T-helper 2 cell (primary cell): Measurements from ENCODE around the gene CHST13.

Experiments used
- DNase-seq, 5 experiments: peaks; one replicate each; pipeline versions ENCODE4 v3.0.0 to v3.0.0-alpha.2; 2012 to 2022

CHST13 gene

GRCh38 chr3:126488185-126488584, 35.8 kb upstream of the CHST13 start:
- no peak for DNase-seq

DNA sequence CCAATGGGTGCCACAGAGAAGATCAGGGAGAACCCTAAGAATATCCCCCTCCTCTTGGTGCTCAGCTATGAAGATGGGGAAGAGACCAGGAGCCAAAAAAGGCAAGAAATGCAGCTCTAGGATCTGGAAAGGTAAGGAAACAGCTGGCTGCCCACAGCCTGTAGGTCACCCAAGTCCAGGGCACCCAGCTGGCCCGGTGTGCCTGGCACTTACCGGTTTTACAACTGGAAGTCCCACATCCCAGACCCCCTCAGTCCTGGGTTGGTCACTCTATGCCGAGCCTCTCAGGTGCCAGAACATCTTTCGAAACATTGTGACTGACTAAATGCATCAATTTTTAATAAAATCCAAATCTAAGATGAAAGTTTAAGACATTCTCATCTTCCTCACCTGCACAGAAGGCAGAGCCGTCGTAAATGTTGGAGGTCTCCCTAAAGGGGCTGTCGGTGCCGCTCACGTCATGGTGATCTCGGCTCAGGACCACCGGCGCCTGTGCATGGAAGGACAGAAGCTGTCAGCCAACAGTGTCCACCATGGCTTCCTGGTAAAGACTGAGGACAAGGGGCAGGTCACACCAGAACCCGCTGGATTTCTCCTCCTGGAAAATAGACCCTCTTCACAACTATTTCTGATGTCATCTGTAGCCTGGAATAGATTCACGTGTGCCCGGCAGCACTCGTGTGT, 34.9 kb upstream of the CHST13 start:
- no peak for DNase-seq

DNA sequence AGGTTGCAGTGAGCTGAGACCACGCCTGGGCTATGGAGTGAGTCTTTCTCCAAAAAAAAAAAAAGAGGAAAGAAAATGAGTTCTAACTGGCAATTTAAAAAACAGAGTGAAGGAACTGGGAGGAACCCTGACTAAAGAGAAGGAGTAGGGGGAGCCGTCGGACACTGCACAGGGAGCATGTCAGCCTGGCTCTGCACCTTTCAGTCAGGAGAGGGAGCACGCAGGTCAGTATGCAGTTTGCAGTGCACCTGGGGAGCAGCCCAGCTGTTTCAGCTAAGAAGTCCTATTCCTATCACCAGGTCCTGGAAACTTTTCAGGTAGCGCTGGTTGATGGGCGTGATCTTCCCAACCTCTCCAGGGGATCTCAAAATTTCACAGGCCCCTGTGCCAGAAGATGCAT, 33.3 kb upstream of the CHST13 start:
- DNase-seq = no peak

DNA sequence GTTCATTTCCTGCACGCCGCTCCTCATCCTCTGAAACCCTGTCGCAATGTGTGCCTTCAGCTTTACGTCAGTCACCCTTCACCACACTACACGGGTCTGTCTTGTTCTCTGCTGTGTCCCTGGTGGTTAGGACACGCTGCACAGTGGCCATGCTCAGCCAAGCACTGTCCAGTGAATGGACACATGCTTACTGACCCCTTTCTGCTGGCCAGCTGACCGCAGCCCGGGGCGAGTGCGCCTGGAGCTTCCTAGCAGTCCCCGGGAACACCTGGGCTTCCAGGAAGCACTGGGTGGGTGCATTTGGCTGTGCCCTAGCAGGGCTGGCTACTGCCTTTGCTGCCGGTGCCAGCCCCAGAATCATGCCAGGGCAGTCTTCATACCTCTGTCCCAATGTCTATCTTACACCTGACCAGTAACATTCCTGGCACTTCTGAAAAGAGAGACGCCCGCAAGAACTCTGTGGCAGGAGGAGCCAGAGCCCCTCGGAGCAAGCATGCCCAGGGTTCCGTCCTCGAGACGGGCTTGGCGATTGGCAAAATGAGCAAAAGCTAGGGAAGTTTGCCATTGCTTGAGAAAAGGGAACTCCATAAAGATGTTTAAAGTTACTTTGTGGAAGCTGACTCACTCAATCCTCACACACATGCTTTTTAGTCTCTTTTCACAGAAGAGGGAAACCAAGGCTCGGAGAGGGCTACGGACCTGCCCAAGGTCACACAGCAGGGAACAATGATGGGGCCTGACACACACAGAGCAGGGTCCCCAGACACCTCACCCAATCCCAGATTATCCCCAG, 32.5 kb upstream of the CHST13 start:
- no peak for DNase-seq

- no peak for DNase-seq
Measured at GRCh38 chr3:126493051-126493450, 30.9 kb upstream of the CHST13 start.

- no peak for DNase-seq
Measured at GRCh38 chr3:126493739-126494138, 30.2 kb upstream of the CHST13 start.

DNA sequence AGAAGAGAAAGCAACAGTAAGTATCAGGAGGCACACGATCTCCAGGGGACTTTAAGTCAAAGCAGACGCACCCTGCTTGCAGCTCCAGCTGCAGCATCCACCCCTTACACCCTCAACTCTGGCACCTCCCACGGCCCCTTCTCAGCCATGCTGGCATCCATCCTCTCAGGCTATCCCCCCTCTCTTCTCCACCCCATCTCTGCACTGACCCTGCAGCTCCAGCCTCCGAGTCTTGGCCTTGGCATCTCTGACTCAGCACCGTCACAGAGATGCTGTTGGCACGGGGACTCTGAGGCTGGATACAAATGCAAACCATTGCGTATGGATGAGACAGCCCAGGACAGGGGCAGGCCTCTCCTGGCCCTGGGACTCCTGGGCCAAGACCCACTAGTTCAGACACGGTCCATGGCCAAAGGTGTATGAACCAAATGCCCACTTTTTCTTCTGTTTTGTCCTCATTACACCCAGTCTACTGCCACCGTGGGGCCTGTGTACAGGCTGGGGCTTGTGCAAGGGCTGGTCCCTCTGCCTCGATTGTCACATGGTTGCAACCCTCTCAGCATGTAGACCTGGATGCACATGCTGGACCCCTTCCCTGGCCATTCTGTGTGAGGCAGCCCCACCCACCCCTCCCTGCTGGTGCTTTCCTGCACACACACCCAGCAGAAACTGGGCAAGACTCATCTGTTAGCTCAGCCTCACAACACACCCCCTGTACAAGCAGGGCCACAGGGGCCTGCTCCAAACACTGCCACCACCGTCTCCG, 29.6 kb upstream of the CHST13 start:
- DNase-seq = no peak

GRCh38 chr3:126494970-126495230, 29.1 kb upstream of the CHST13 start:
- no peak for DNase-seq

GRCh38 chr3:126495786-126496185, 28.2 kb upstream of the CHST13 start:
- DNase-seq = no peak

DNA sequence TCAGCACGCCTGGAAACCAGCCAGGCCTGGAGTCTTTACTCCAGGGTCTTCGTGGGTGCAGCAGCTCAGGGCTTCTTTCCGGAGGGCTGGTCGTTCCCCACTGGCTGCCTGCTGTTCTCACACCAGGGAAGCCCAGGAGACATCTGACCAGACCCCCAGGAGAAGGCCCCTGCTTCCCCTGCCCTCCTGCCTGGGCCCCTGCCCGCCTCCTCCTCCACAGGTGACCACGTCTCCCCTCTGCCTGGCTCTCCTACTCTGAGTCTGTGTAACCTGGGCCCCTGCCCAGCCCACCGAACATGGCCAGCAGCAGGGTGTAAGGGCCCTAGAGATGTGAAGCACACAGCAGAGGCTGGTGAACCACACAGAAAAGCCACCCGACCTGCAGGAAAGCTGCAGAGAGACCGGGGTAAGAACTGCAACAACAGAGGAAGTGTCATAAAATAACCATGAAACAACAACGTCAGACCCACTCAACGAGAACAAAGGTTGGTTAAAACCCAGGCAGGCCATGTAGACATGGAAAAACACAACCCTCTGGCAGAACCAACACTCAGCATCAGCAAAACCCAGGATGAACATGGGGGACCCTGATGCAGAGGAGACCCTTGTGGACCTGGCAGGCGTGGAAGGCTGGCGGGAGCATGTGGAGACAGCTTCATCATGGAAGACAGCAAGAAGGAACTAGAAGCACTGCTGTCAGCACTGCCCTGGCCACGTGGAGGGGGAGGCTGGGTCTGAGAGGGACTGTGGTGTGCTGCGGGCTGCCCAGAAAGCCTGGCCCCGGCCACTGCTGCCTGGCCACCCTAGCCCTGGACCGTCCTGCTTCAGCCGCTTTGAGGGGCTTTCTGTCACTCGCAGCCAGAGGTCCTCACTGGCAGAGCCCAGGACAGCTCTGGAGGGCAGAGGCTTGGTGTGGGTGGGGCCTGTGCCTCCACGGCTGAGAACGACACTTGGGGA, 26.8 kb upstream of the CHST13 start:
- peak in 1 of 5 experiments; percentile 46 for DNase-seq

DNA sequence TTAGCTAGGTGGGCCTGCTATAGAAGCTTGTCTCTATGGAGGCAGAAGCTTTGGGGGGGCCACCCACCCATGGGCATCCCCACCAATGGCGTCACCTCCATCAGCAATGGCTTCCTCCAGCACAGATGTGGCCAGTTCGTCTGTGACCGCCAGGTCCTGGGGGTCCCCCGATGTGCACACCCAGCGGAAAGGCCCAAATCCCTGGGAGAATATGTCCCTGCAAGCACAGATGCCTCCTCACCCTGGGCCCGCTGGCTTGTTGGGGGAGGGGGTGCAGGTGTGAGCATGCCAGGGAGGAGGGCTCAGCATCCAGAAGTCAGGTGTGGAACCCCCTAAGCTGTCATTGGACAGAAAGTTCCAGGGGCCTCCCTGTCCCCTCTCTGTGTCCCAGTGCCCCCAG, 26.0 kb upstream of the CHST13 start:
- no peak for DNase-seq

GRCh38 chr3:126498461-126498860, 25.5 kb upstream of the CHST13 start:
- no peak for DNase-seq

- DNase-seq = no peak
Measured at GRCh38 chr3:126498929-126499328, 25.0 kb upstream of the CHST13 start.

DNA sequence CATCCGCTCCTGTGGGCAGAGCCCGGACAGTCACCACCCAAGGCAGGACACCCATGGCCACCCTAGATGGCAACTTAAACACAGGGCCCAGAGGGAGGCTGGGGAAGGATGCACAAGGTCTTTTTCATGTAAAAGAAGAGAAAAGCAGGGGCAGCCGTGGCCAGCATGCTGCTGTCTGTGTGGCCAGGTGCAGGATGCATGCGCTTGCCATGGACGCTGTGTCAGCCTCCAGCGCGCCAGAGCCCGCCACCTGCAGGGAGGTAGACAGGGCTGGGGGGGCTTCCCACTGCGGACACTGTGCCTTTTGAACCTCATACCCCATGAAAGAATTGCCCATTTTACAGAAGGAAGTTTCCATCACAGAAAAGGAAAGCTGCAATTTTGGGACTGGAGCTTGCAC, 24.6 kb upstream of the CHST13 start:
- DNase-seq = no peak

DNA sequence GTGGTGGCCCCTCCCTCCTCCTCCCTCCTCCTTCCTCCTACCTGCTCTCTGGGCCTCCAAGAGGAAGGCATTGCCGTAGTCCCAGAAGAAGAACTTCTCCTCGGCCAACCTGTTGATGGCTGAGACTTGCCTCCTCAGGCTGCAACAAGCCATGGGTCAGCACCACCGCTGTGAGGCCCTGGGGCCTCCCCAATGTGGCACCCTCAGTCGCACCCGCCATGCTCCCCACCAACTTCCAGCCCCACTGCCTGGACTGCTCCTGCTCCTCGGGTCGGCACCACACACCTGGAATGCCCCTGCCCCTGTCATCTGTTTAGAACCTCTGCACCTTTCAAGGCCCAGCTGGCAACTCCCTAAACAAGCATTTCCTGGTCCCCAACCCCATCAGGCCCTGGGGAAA, 23.9 kb upstream of the CHST13 start:
- DNase-seq = no peak

GRCh38 chr3:126501054-126501453, 22.9 kb upstream of the CHST13 start:
- no peak for DNase-seq

- DNase-seq = no peak
Measured at GRCh38 chr3:126501736-126502135, 22.2 kb upstream of the CHST13 start.

GRCh38 chr3:126502656-126503055, 21.3 kb upstream of the CHST13 start:
- DNase-seq = no peak

DNA sequence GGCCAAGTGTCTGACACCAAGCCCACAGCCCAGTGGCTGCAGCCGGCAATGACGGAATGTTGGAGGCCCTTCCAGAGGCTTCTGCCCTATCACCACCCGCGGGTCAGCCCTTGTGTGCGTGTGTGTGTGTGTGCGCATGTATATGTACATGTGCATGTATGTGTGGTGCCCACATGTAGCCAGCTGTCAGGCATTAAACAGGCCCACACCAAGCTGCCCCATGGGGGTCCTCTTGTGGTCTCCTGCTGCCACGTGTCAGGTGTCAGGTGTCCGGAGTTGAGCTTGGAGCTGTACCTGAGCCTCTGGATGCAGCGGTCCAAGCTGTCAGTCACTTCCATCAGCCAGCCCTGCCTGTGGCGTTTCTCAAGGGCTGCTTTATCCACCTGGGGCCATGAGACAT, 20.3 kb upstream of the CHST13 start:
- no peak for DNase-seq

DNA sequence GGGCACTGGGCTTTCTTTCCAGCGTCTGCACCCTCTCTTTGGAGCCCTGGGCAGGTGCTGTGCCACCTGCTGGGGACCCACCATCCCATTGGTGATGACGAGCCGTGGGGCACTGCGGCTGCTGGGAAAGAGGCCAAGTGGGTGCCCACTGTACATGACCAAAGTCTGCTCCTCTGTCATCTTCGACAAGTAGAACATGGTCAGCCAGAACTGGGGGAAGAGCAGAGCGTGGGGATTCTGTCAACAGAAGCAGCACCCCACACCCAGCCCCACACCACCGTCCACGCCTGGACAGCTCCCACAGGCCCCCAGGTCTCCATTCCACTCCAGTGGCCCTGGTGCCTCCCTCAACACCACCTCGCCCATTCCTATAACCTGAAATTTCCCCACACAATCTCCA, 16.1 kb upstream of the CHST13 start:
- DNase-seq = no peak

GRCh38 chr3:126508564-126508964, 15.4 kb upstream of the CHST13 start:
- no peak for DNase-seq

DNA sequence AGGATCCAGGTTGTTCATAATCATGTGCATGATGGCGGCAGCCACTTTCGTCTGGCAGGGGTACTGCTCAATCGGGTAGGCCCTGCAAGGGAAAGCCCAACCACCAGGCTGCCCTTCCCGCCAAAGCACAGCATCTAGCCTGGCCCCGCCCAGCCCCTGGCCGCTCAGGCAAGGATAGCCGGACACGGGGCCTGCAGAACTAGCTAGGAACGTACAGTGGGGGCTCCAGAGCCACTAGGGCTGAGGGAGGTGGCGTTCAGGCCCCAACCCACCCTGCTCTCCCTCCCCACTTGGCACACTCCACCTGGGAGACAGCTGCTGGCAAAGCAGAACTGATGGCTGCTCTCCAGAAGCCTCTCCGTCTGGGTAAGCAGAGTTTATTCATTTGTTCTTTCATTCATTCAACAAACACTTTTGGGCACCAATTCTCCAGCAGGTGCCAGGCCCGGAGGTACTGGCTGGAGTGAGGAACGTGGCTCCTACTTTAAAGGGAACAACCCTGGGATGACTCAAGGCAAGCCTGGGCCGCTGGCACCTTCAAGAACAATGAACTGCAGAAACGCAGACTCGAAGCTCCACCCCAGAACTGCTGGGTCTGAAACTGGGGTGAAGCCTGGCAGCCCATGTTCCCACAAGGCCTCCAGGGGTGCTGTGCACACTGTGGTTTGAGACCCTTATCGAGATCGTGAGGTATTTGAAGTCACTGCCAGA, 14.2 kb upstream of the CHST13 start:
- no peak for DNase-seq
